Measurements from ENCODE around the gene CALCB. TPM values are rescaled to one million over a fixed set of nuclear protein-coding genes. Genes with fewer than 3 reads are reported as not detected.

Gene CALCB
- total and polyA plus RNA-seq, 2 donors (not counting 3 experiments of a cell fraction or from before 2014, with no cell fraction given), result not detected

GRCh38 chr11:15048616-15049015 is 24.8 kb upstream of the CALCB start:
- H3K27ac ChIP-seq (ENCODE audit: insufficient read depth, low read depth, low read length), result no peak overlapping the region
- no peak for DNase-seq (ENCODE audit: low read depth, low spot score)
- CTCF ChIA-PET, result no interaction called here
- TF ChIP-seq EZH2 (IDR thresholded peaks at IDR 0.05; ENCODE audit: borderline replicate concordance, low read depth, low read length, severe bottlenecking), result no peak
- TF ChIP-seq FOS (IDR thresholded peaks at IDR 0.05; ENCODE audit: borderline replicate concordance, insufficient read depth, low read length), result no peak
- TF ChIP-seq POLR2AphosphoS5 (IDR thresholded peaks at IDR 0.05; ENCODE audit: insufficient read depth, low read depth, low read length), result no peak
- no peak for TF ChIP-seq GATA2 (IDR thresholded peaks at IDR 0.05; ENCODE audit: insufficient read depth, insufficient read length, low read depth, low read length)
- no peak for TF ChIP-seq POLR2A (IDR thresholded peaks at IDR 0.05; ENCODE audit: low read depth, low read length)
- TF ChIP-seq CTCF (IDR thresholded peaks at IDR 0.05; ENCODE audit: extremely low read depth in 1 of 2, insufficient read depth in 1 of 2, low read depth in 1 of 2, low read length in 2 of 2), result no peak
- no peak for TF ChIP-seq JUN (IDR thresholded peaks at IDR 0.05; ENCODE audit: borderline replicate concordance, insufficient read depth, insufficient read length, low read depth)
- no peak for TF ChIP-seq MAX (IDR thresholded peaks at IDR 0.05; ENCODE audit: insufficient read depth, insufficient read length)
- no peak for TF ChIP-seq MYC (IDR thresholded peaks at IDR 0.05; ENCODE audit: low read depth, low read length)
- BruUV-seq (replicated peaks), result no TSS peak
- H4K20me1 ChIP-seq (replicated peaks; ENCODE audit: control insufficient read depth, extremely low read depth, insufficient read depth, low read length), result no peaks in the 10 kb centered on the region
- intact Hi-C loops (cut with micrococcal nuclease), result no loop called here
- H3K79me2 ChIP-seq (ENCODE audit: control insufficient read depth, insufficient read depth, low read length), result no peaks in the 10 kb centered on the region
- no peaks in the 10 kb centered on the region for H3K27me3 ChIP-seq (ENCODE audit: control insufficient read depth in 2 of 2, insufficient read depth in 2 of 2, low read length in 2 of 2)
- H3K4me2 ChIP-seq (ENCODE audit: insufficient read depth, low read length), result no peak overlapping the region
- no peak overlapping the region for H3K4me3 ChIP-seq (replicated peaks in 1 of 3; ENCODE audit: insufficient read depth in 1 of 3, low read depth in 1 of 3, low read length in 3 of 3)
- no peaks in the 10 kb centered on the region for H3K9me1 ChIP-seq (replicated peaks; ENCODE audit: control insufficient read depth, extremely low read depth, insufficient read depth, low read length)
- H3K9ac ChIP-seq (replicated peaks; ENCODE audit: extremely low read depth, insufficient read depth, low read length), result no peak overlapping the region
- H2AFZ ChIP-seq (ENCODE audit: low read depth, low read length), result no peak overlapping the region
- dilution Hi-C loops (cut with MboI; ENCODE audit: extremely low pct_ligation_motif_present, low sequenced_read_pairs), result no loop called here
- POLR2A ChIA-PET, result no interaction called here
- H3K9me3 ChIP-seq (replicated peaks; ENCODE audit: control insufficient read depth, insufficient read depth, low read length), result no peaks in the 10 kb centered on the region
- no peaks in the 10 kb centered on the region for H3K4me1 ChIP-seq (ENCODE audit: control insufficient read depth, extremely low read depth, insufficient read depth, low read length)
- no peaks in the 10 kb centered on the region for H3K36me3 ChIP-seq (ENCODE audit: control insufficient read depth in 2 of 2, extremely low read depth in 1 of 2, insufficient read depth in 2 of 2, low read length in 2 of 2)
- no peak for FAIRE-seq

Measured in endothelial cell of umbilical vein (primary cell).